K562 (cell line): ENCODE data around the gene BPTF. TPM values are rescaled to one million over a fixed set of nuclear protein-coding genes. Genes with fewer than 3 reads are reported as not detected.

Experiments
- ADNP ChIP-seq: fragments of 200-800 bp; sonication (Bioruptor generic); IDR thresholded peaks from 2 replicates; pipeline ENCODE4 v1.6.1; 2016; ENCODE audit warnings: missing genetic modification characterization, missing compliant biosample characterization
- ASH1L ChIP-seq: fragments of 450-650 bp; IDR thresholded peaks from 2 replicates; pipeline ENCODE4 v1.6.1; 2018; ENCODE audit warnings: borderline replicate concordance, mild to moderate bottlenecking, low read depth; ENCODE audit not compliant: partially characterized antibody
- CBFA2T2 ChIP-seq: fragments of 450-650 bp; conservative IDR thresholded peaks from 2 replicates; pipeline ENCODE4 v1.6.1; 2017; ENCODE audit warnings: mild to moderate bottlenecking
- CTCFL ChIP-seq: IDR thresholded peaks from 2 replicates; pipeline ENCODE4 v1.6.1; 2011; ENCODE audit warnings: borderline replicate concordance, low read depth, mild to moderate bottlenecking, moderate library complexity, low read length; ENCODE audit not compliant: insufficient read depth, poor library complexity, severe bottlenecking
- ILF3 ChIP-seq: fragments of 450-650 bp; IDR thresholded peaks from 2 replicates; pipeline ENCODE4 v1.6.1; 2018; ENCODE audit warnings: antibody characterized with exemption, mild to moderate bottlenecking, moderate library complexity, borderline replicate concordance
- MBD1 ChIP-seq: fragments of 250-450 bp; sonication (Bioruptor Pico); IDR thresholded peaks from 2 replicates; pipeline ENCODE4 v1.8.0; 2022; ENCODE audit warnings: inconsistent platforms
- MYNN ChIP-seq, 2 experiments: sonication (generic); formaldehyde crosslinking in 1 of 2; IDR thresholded peaks; 2 replicates each; pipeline versions ENCODE4 v1.5.0 to v1.6.1; 2016 to 2020; ENCODE audit warnings: antibody characterized with exemption in 1 of 2, missing genetic modification reagents in 1 of 2
- NCOA2 ChIP-seq, 2 experiments: fragments of 450-650 bp; IDR thresholded peaks; 2 replicates each; pipeline ENCODE4 v1.6.1; 2018; ENCODE audit warnings: mild to moderate bottlenecking in 2 of 2, moderate library complexity in 1 of 2; ENCODE audit not compliant: partially characterized antibody in 2 of 2
- PHB2 ChIP-seq: fragments of 450-650 bp; IDR thresholded peaks from 2 replicates; pipeline ENCODE4 v1.6.1; 2017; ENCODE audit warnings: low read depth
- POLR2H ChIP-seq: IDR thresholded peaks from 2 replicates; pipeline ENCODE4 v1.6.1; 2016; ENCODE audit warnings: missing genetic modification characterization, low read depth, mild to moderate bottlenecking, control low read depth, missing compliant biosample characterization, moderate library complexity
- THRA ChIP-seq: fragments of 450-650 bp; IDR thresholded peaks from 2 replicates; pipeline ENCODE4 v1.6.1; 2017; ENCODE audit warnings: mild to moderate bottlenecking, moderate library complexity
- XRCC5 ChIP-seq: fragments of 200-400 bp; formaldehyde crosslinking; IDR thresholded peaks from 2 replicates; pipeline ENCODE4 v1.6.1; 2017; ENCODE audit warnings: low read depth, mild to moderate bottlenecking, low read length
- YY1 ChIP-seq, 3 experiments: IDR thresholded peaks; 2 replicates each; pipeline ENCODE4 v1.6.1; 2011; ENCODE audit warnings: low read length in 2 of 3, mild to moderate bottlenecking in 2 of 3, moderate library complexity in 2 of 3, borderline replicate concordance in 1 of 3, control low read depth in 1 of 3, low read depth in 1 of 3; ENCODE audit not compliant: insufficient read depth in 3 of 3, insufficient replicate concordance in 2 of 3, control insufficient read depth in 1 of 3, insufficient read length in 1 of 3; ENCODE audit errors: extremely low read depth in 1 of 3
- ZMIZ1 ChIP-seq, 2 experiments: fragments of 150-350 bp in 1 of 2; IDR thresholded peaks; 2 replicates each; pipeline ENCODE4 v1.6.1; 2012 to 2016; ENCODE audit warnings: low read depth in 2 of 2, low read length in 2 of 2, mild to moderate bottlenecking in 1 of 2, moderate library complexity in 1 of 2
- ZNF24 ChIP-seq: fragments of 450-650 bp; IDR thresholded peaks from 2 replicates; pipeline ENCODE4 v1.6.1; 2016
- ZNF79 ChIP-seq: fragments of 250-450 bp; sonication (Bioruptor Pico); IDR thresholded peaks from 2 replicates; pipeline ENCODE4 v1.4.0; 2020; ENCODE audit warnings: low read depth, mild to moderate bottlenecking, moderate library complexity
- polyA plus RNA-seq, 8 experiments: library from polyadenylated mRNA; depleted of rRNA in 4 of 8; stranded (reverse) in 5 of 8; unstranded in 3 of 8; fragments of >200 nt; fragmentation: Nextera tagmentation in 2 of 8; fragmentation: Illumina TruSeq in 1 of 8; extraction: Ambion mirVana in 2 of 8; extraction: Trizol in 1 of 8; gene quantifications; 2 replicates each; pipeline versions ENCODE4 v1.2.1 to v1.2.3, GENCODE V29; 2011 to 2014; ENCODE audit warnings: inconsistent platforms in 1 of 8, missing spikeins in 1 of 8
- total RNA-seq, 7 experiments: library from RNA; depleted of rRNA in 6 of 7; stranded (reverse); fragments of >200 nt in 6 of 7; fragmentation: Illumina TruSeq in 2 of 7; extraction: Trizol in 2 of 7; gene quantifications; 2 replicates each; pipeline versions ENCODE4 v1.2.1 to v1.2.3, GENCODE V29; 2011 to 2021; ENCODE audit warnings: low replicate concordance in 1 of 7

Gene BPTF
- total and polyA plus RNA-seq, 9 of the 15 experiments (the other 6 are each of a cell fraction or from before 2014, with no cell fraction given), result 12.5 to 52.1 (median 26.9) TPM

GRCh38 chr17:67824735-67825626 is at the start of gene BPTF (continued):
- no peak for TF ChIP-seq THRA
- no peak for TF ChIP-seq ASH1L
- TF ChIP-seq ILF3, result peak; percentile 91; the same call in 1 of the 2 replicates
- TF ChIP-seq POLR2H, result peak; percentile 46; the same call in 1 of the 2 replicates
- TF ChIP-seq ZNF24, result peak; percentile 76
- TF ChIP-seq ADNP (tag), result no peak
- no peak for TF ChIP-seq NCOA2 (IDR thresholded peaks at IDR 0.05; ENCODE audit: partially characterized antibody in 2 of 2)
- peak; percentile 89 for TF ChIP-seq XRCC5
- TF ChIP-seq MBD1, result no peak
- TF ChIP-seq ZMIZ1 (IDR thresholded peaks at IDR 0.05; ENCODE audit: low read depth in 2 of 2, low read length in 2 of 2), result no peak
- TF ChIP-seq ZNF79 (CRISPR knock-in tag), result no peak
- no peak for TF ChIP-seq PHB2
- peak; percentile 65 for TF ChIP-seq CBFA2T2
- TF ChIP-seq YY1 (IDR thresholded peaks at IDR 0.05; ENCODE audit: borderline replicate concordance in 1 of 3, control insufficient read depth in 1 of 3, extremely low read depth in 1 of 3, insufficient read depth in 3 of 3, insufficient read length in 1 of 3, insufficient replicate concordance in 2 of 3, low read depth in 1 of 3, low read length in 2 of 3), result peak; percentile 82 to 97 (median 95)
- TF ChIP-seq MYNN (IDR thresholded peaks at IDR 0.05), result no peak
- TF ChIP-seq MYNN (CRISPR knock-in tag; IDR thresholded peaks at IDR 0.05), result no peak
- peak; percentile 93 for TF ChIP-seq CTCFL
